Mucosa of descending colon (tissue), 3 donors: Measurements from ENCODE around the gene CEP63. TPM values are rescaled to one million over a fixed set of nuclear protein-coding genes. Genes with fewer than 3 reads are reported as not detected.
"Not testable (repeated sequence)": the region's sequence is repeated elsewhere in the genome, so short reads cannot be mapped to it uniquely, and the experiment has no call there.

Source experiments
- ATAC-seq: fragments of 200-7000 bp; cut with Tn5 transposase; one replicate; pipeline ENCODE4 v1.9.1; 2020; ENCODE audit warnings: mild to moderate bottlenecking, moderate library complexity
- DNase-seq, 3 donors: peaks; one replicate each; pipeline ENCODE4 v3.0.0-alpha.2; 2020
- H3K36me3 ChIP-seq: fragments of 200-600 bp; one replicate; pipeline ENCODE4 v1.8.0; 2021; ENCODE audit warnings: low read depth, mild to moderate bottlenecking
- H3K4me1 ChIP-seq: fragments of 200-600 bp; one replicate; pipeline ENCODE4 v1.8.0; 2021; ENCODE audit warnings: low read depth, mild to moderate bottlenecking
- H3K4me3 ChIP-seq: fragments of 200-600 bp; one replicate; pipeline ENCODE4 v1.8.0; 2021; ENCODE audit warnings: mild to moderate bottlenecking
- H3K9me3 ChIP-seq: fragments of 200-600 bp; one replicate; pipeline ENCODE4 v1.8.0; 2021; ENCODE audit warnings: mild to moderate bottlenecking
- CTCF ChIP-seq: fragments of 200-600 bp; IDR thresholded peaks from one replicate; pipeline ENCODE4 v1.8.0; 2022; ENCODE audit warnings: antibody characterized with exemption, mild to moderate bottlenecking
- intact Hi-C, 2 donors: fragments of 100-400 bp; cut with DNase I in 1 of 2; cut with micrococcal nuclease in 1 of 2; formaldehyde crosslinking; loops; one replicate each; pipeline versions ENCODE4 v1.11.0 to v1.11.1; 2022; cut with DNase I, micrococcal nuclease
- total RNA-seq, 3 donors: library from RNA; stranded (reverse); fragmentation: NEBNext Ultra II Directional in 2 of 3; extraction: Animal tissue kit (Norgen Biotek cat#: 25700) in 2 of 3; gene quantifications; one replicate each; pipeline versions ENCODE4 v1.2.1 to v1.2.4, GENCODE V29; 2021 to 2023
- donor health status: DM: no; HTN: no; CAD: no; lungs with moderate emphysema.
- donor health status: DM: no; HTN: no; CAD: no.
- donor health status: DM: no; HTN: yes; CAD: no.

The CEP63 gene
- total RNA-seq, 3 donors from 2014 or later: 19.8 to 34.2 (median 19.8) TPM

GRCh38 chr3:134543113-134543512 is 57.3 kb downstream of the CEP63 start:
- no peaks in the 10 kb centered on the region for H3K9me3 ChIP-seq
- no peaks in the 10 kb centered on the region for H3K36me3 ChIP-seq
- no peak overlapping the region for H3K4me3 ChIP-seq
- intact Hi-C loops: no loop called here
- no peak for DNase-seq
- no peak for ATAC-seq
- no peaks in the 10 kb centered on the region for H3K4me1 ChIP-seq
- TF ChIP-seq CTCF: no peak

- H3K9me3 ChIP-seq: no peaks in the 10 kb centered on the region
- intact Hi-C loops: no loop called here
- no peak for TF ChIP-seq CTCF
- no peak for DNase-seq
- no peak overlapping the region for H3K4me3 ChIP-seq
- H3K4me1 ChIP-seq: no peaks in the 10 kb centered on the region
- no peak for ATAC-seq
- no peaks in the 10 kb centered on the region for H3K36me3 ChIP-seq
These were observed 58.5 kb downstream of the CEP63 start for GRCh38 chr3:134544316-134544715.

GRCh38 chr3:134544783-134545182 is 58.9 kb downstream of the CEP63 start:
- H3K36me3 ChIP-seq, H3K4me3 ChIP-seq, H3K9me3 ChIP-seq, DNase-seq, intact Hi-C loops, H3K4me1 ChIP-seq, ATAC-seq: not testable (repeated sequence)

- H3K4me3 ChIP-seq: no peak overlapping the region
- no peaks in the 10 kb centered on the region for H3K4me1 ChIP-seq
- no peak for DNase-seq
- H3K36me3 ChIP-seq: no peaks in the 10 kb centered on the region
- no peaks in the 10 kb centered on the region for H3K9me3 ChIP-seq
- intact Hi-C loops: no loop called here
- no peak for ATAC-seq
- TF ChIP-seq CTCF: no peak
These were observed 60.0 kb downstream of the CEP63 start for GRCh38 chr3:134545818-134546217.

- H3K4me3 ChIP-seq: no peak overlapping the region
- DNase-seq: no peak
- H3K4me1 ChIP-seq: no peaks in the 10 kb centered on the region
- no peaks in the 10 kb centered on the region for H3K9me3 ChIP-seq
- intact Hi-C loops: no loop called here
- no peak for ATAC-seq
- TF ChIP-seq CTCF: no peak
- H3K36me3 ChIP-seq: no peaks in the 10 kb centered on the region
These were observed 66.9 kb downstream of the CEP63 start for GRCh38 chr3:134552784-134553183.

GRCh38 chr3:134559591-134559990 is 73.7 kb downstream of the CEP63 start:
- Histone ChIP-seq H3K4me1 (no peaks in the 10 kb centered on the region), H3K36me3 (no peaks in the 10 kb centered on the region), H3K9me3 (no peaks in the 10 kb centered on the region), H3K4me3 (no peak overlapping the region)
- intact Hi-C loops: no loop called here
- no peak for TF ChIP-seq CTCF
- ATAC-seq: no peak
- no peak for DNase-seq
